ENCODE measurements around the gene ATP8B1. TPM values are rescaled to one million over a fixed set of nuclear protein-coding genes. Genes with fewer than 3 reads are reported as not detected.

The ATP8B1 gene
- total RNA-seq, 1 experiment from 2014 or later = 1.1 TPM

DNA sequence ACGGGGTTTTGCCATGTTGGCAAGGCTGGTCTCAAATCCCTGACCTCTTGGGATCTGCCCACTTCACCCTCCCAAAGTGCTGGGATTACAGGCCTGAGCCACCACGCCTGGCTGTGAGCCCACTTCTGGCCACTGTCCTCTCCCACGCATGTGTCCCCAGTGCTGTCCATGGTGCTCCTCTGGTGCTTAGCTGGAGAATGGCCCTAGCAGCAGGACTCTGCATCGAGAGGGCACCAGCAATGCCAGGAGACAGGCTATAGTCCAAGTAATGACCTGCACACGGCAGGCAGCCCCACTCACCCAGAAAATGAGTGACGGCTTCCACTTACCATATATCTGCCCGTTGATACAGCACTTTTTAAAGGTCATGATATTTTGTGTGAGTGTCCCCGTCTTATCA lies 115.1 kb downstream of the ATP8B1 start:
- no peak overlapping the region for H3K56ac ChIP-seq (ENCODE audit: insufficient read length, low read depth, low read length)
- no peak overlapping the region for H4K91ac ChIP-seq (ENCODE audit: insufficient read length, low read depth, low read length)
- no peak overlapping the region for H2AFZ ChIP-seq (ENCODE audit: low read length)
- H3K4me1 Mint-ChIP-seq = no peaks in the 10 kb centered on the region
- no peak overlapping the region for H3K18ac ChIP-seq (ENCODE audit: insufficient read length, low read depth, low read length)
- H3K9me3 ChIP-seq (ENCODE audit: control insufficient read depth, low read depth, low read length) = no peaks in the 10 kb centered on the region
- no peak overlapping the region for H4K5ac ChIP-seq (ENCODE audit: insufficient read length, low read depth, low read length)
- no peak overlapping the region for H3T11ph ChIP-seq (ENCODE audit: low read length)
- H4K20me1 ChIP-seq (ENCODE audit: control insufficient read depth, insufficient read depth, insufficient read length) = no peaks in the 10 kb centered on the region
- H2BK5ac ChIP-seq (ENCODE audit: insufficient read length, low read length) = no peak overlapping the region
- no peak overlapping the region for H2AK5ac ChIP-seq (ENCODE audit: insufficient read length, low read length)
- H3K4me3 Mint-ChIP-seq = no peak overlapping the region
- no peaks in the 10 kb centered on the region for H3K9me3 Mint-ChIP-seq
- WGBS (ENCODE audit: extremely low coverage, insufficient read length, low lambda C conversion rate) = no CpG with 5 or more reads among the region's 8 CpGs
- H3K27ac Mint-ChIP-seq = no peak overlapping the region
- no peak for DNase-seq
- no peak overlapping the region for H3K27ac ChIP-seq (ENCODE audit: insufficient read length, low read depth, low read length)
- no peak overlapping the region for H2BK120ac ChIP-seq (ENCODE audit: low read depth, low read length, poor library complexity, severe bottlenecking)
- H3K79me2 ChIP-seq (ENCODE audit: insufficient read depth, low read length) = no peaks in the 10 kb centered on the region
- H3K4me2 ChIP-seq (ENCODE audit: insufficient read depth, insufficient read length, low read length) = no peak overlapping the region
- H2BK15ac ChIP-seq (ENCODE audit: low read depth, low read length) = no peak overlapping the region
- no peaks in the 10 kb centered on the region for H3K23me2 ChIP-seq (ENCODE audit: insufficient read length, low read depth, low read length, poor library complexity, severe bottlenecking)
- no peaks in the 10 kb centered on the region for H3K79me1 ChIP-seq (ENCODE audit: insufficient read depth, low read depth, low read length, poor library complexity, severe bottlenecking)
- no peaks in the 10 kb centered on the region for H3K36me3 Mint-ChIP-seq (ENCODE audit: insufficient read depth in 1 of 3, low read depth in 3 of 3)
- no peaks in the 10 kb centered on the region for H3K4me1 ChIP-seq (ENCODE audit: insufficient read depth, low read length)
- no peak overlapping the region for H4K8ac ChIP-seq (replicated peaks; ENCODE audit: insufficient read length, low read depth, low read length)
- no peak overlapping the region for H2BK12ac ChIP-seq (ENCODE audit: insufficient read length, low read depth, low read length)
- no peak overlapping the region for H3K9ac ChIP-seq (ENCODE audit: extremely low read depth, insufficient read length, low read length)
- no peaks in the 10 kb centered on the region for H3K27me3 ChIP-seq (ENCODE audit: insufficient read depth, low read length)
- H3K4ac ChIP-seq (ENCODE audit: low read depth, low read length) = no peak overlapping the region
- TF ChIP-seq, protein P1, sequence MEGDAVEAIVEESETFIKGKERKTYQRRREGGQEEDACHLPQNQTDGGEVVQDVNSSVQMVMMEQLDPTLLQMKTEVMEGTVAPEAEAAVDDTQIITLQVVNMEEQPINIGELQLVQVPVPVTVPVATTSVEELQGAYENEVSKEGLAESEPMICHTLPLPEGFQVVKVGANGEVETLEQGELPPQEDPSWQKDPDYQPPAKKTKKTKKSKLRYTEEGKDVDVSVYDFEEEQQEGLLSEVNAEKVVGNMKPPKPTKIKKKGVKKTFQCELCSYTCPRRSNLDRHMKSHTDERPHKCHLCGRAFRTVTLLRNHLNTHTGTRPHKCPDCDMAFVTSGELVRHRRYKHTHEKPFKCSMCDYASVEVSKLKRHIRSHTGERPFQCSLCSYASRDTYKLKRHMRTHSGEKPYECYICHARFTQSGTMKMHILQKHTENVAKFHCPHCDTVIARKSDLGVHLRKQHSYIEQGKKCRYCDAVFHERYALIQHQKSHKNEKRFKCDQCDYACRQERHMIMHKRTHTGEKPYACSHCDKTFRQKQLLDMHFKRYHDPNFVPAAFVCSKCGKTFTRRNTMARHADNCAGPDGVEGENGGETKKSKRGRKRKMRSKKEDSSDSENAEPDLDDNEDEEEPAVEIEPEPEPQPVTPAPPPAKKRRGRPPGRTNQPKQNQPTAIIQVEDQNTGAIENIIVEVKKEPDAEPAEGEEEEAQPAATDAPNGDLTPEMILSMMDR (conservative IDR thresholded peaks at IDR 0.05) = no peak
- H3K27me3 Mint-ChIP-seq (ENCODE audit: low read depth) = no peaks in the 10 kb centered on the region
- no peak overlapping the region for H2BK20ac ChIP-seq (ENCODE audit: low read depth, low read length, poor library complexity, severe bottlenecking)
- no peak overlapping the region for H3K14ac ChIP-seq (ENCODE audit: insufficient read depth, low read length)
- H3K23ac ChIP-seq (ENCODE audit: insufficient read length, low read depth, low read length) = no peak overlapping the region

Measured in H9 (cell line).